Heart left ventricle (tissue), 16 donors: ENCODE data around the gene MED10. TPM values are rescaled to one million over a fixed set of nuclear protein-coding genes. Genes with fewer than 3 reads are reported as not detected.

ENCODE experiments used
- ATAC-seq, 4 donors: fragments of 200-7000 bp; cut with Tn5 transposase; one replicate each; pipeline ENCODE4 v1.9.1; 2020 to 2022; ENCODE audit warnings: moderate library complexity in 4 of 4, mild to moderate bottlenecking in 3 of 4, moderate number of reproducible peaks in 1 of 4
- DNase-seq, 5 donors: peaks; one replicate each; pipeline ENCODE4 v3.0.0-alpha.2; 2020
- H3K27ac ChIP-seq, 12 donors: fragments of 200-600 bp; sonication (generic) in 4 of 12; one replicate each; pipeline versions ENCODE4 v1.5.0 to v1.8.0; 2016 to 2022; ENCODE audit warnings: mild to moderate bottlenecking in 2 of 12
- H3K27me3 ChIP-seq, 9 donors: fragments of 200-600 bp; sonication (generic) in 2 of 9; one replicate each; pipeline versions ENCODE4 v1.5.1 to v1.8.0; 2016 to 2022; ENCODE audit warnings: mild to moderate bottlenecking in 3 of 9
- H3K36me3 ChIP-seq, 9 donors: fragments of 200-600 bp; sonication (generic) in 2 of 9; one replicate each; pipeline versions ENCODE4 v1.5.0 to v1.8.0; 2018 to 2022; ENCODE audit warnings: mild to moderate bottlenecking in 2 of 9
- H3K4me1 ChIP-seq, 12 donors: fragments of 200-600 bp; sonication (generic) in 4 of 12; one replicate each; pipeline versions ENCODE4 v1.5.0 to v1.8.0; 2016 to 2022; ENCODE audit warnings: mild to moderate bottlenecking in 3 of 12
- H3K4me3 ChIP-seq, 12 donors: fragments of 200-600 bp; sonication (generic) in 4 of 12; one replicate each; pipeline versions ENCODE4 v1.5.0 to v1.8.0; 2017 to 2022; ENCODE audit warnings: mild to moderate bottlenecking in 9 of 12, moderate library complexity in 4 of 12
- H3K9me3 ChIP-seq, 12 donors: fragments of 200-600 bp; sonication (generic) in 4 of 12; one replicate each; pipeline versions ENCODE4 v1.5.0 to v1.8.0; 2016 to 2022; ENCODE audit warnings: mild to moderate bottlenecking in 1 of 12
- POLR2A ChIP-seq, 2 donors: fragments of 450-650 bp; IDR thresholded peaks; one replicate each; pipeline ENCODE4 v1.6.1; 2017; ENCODE audit warnings: antibody characterized with exemption in 2 of 2, mild to moderate bottlenecking in 2 of 2, moderate library complexity in 2 of 2
- WGBS, 4 donors: extraction: QIAGEN DNeasy Blood & Tissue Kit in 2 of 4; methylation state at CpG; one replicate each; pipeline versions ENCODE4 v1.1.5 to v1.1.7; 2013 to 2018; 5-methylcytosine and 5-hydroxymethylcytosine counted together
- intact Hi-C, 10 donors: fragments of 100-400 bp; cut with DNase I; formaldehyde crosslinking; loops; one replicate each; pipeline versions ENCODE4 v1.11.1 to v1.14.2; 2022
- polyA plus RNA-seq, 2 donors: library from polyadenylated mRNA; stranded (reverse); fragments of 200-250 nt; gene quantifications; one replicate each; pipeline ENCODE4 v1.2.3, GENCODE V29; 2013
- total RNA-seq, 9 donors: library from RNA; depleted of rRNA in 2 of 9; stranded (reverse); fragments of >200 nt in 2 of 9; fragmentation: NEBNext Ultra II Directional in 3 of 9; extraction: Animal tissue kit (Norgen Biotek cat#: 25700) in 3 of 9; gene quantifications; one replicate each; pipeline versions ENCODE4 v1.1.0 to v1.2.4, GENCODE V29; 2016 to 2023
- TF ChIP-seq, protein P1 (sequence below), 12 donors: fragments of 200-600 bp; sonication (generic) in 4 of 12; IDR thresholded peaks; one replicate each; pipeline versions ENCODE4 v1.5.0 to v1.8.0; 2018 to 2022; ENCODE audit warnings: antibody characterized with exemption in 12 of 12, mild to moderate bottlenecking in 5 of 12
- donor health status: ischemic (EF 13 %, LVEDD 7.1; RV severe dilation, severe dysfunction).
- donor health status: healthy with polysubstance abuse.
- donor health status: DM: no; HTN: yes; CAD: no.
- donor health status: DM: no; HTN: no; CAD: no.
- donor health status: ischemic (EF 25% LVEDD 6.9; RV normal size, moderate dysfunction).
- donor health status: ischemic (EF 25% LVEDD 5.7; RV mildly dilated, moderate dysfunction).
- donor health status: healthy.
- donor health status: DM: yes; HTN: yes; CAD: no.
- donor health status: ischemic (EF 35%, LVEDD 5.7; RV mildly dilated, moderate dysfunction).
- donor health status: nonischemic (EF 11% LVEDD 7.7; RV severe dilation, severe dysfunction).
- donor health status: DM: yes; HTN: yes; CAD: no.
- donor health status: PGD.
- donor health status: ischemic (EF 29% LVEDD 5.4; RV normal size, mild dysfunction).
- donor health status: nonischemic (EF 23%, LVEDD 6.1; RV moderate dilation, normal function).

The MED10 gene
- total and polyA plus RNA-seq, 11 donors: 13.2 to 51.9 (median 23.9) TPM

DNA sequence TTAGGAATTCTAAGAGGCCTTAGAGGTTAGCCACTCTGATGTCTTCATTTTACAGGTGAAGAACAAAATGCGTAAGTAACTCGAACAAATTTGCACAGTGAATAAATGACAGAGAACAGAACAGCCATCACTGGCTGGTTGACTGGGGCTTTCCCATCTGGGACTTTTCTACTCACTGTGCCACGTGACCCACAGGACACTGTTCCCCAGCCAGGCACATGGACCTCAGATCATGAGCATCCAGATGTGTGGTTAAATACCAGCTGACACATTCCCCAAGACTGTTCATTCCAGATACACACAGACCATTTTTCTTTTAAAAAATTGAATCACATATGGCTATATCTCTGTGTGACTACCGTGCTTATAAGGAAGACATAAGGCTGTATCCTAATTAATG lies 25.8 kb upstream of the MED10 start:
- ATAC-seq (no peak), DNase-seq (no peak)
- Histone ChIP-seq H3K27me3 (peaks cover 0 to 3% (median 0%) of the 10 kb centered on the region in 9 donors), H3K4me1 (no peaks in the 10 kb centered on the region), H3K9me3 (no peaks in the 10 kb centered on the region), H3K4me3 (no peak overlapping the region), H3K36me3 (no peaks in the 10 kb centered on the region), H3K27ac (no peak overlapping the region)
- intact Hi-C loops: no loop called here
- WGBS, 4 donors: 84 to 89% (median 87%) methylated on average over 4 of the region's 4 CpGs
- no peak for TF ChIP-seq POLR2A (IDR thresholded peaks at IDR 0.05)
- TF ChIP-seq, protein P1, sequence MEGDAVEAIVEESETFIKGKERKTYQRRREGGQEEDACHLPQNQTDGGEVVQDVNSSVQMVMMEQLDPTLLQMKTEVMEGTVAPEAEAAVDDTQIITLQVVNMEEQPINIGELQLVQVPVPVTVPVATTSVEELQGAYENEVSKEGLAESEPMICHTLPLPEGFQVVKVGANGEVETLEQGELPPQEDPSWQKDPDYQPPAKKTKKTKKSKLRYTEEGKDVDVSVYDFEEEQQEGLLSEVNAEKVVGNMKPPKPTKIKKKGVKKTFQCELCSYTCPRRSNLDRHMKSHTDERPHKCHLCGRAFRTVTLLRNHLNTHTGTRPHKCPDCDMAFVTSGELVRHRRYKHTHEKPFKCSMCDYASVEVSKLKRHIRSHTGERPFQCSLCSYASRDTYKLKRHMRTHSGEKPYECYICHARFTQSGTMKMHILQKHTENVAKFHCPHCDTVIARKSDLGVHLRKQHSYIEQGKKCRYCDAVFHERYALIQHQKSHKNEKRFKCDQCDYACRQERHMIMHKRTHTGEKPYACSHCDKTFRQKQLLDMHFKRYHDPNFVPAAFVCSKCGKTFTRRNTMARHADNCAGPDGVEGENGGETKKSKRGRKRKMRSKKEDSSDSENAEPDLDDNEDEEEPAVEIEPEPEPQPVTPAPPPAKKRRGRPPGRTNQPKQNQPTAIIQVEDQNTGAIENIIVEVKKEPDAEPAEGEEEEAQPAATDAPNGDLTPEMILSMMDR (IDR thresholded peaks at IDR 0.05): no peak

DNA sequence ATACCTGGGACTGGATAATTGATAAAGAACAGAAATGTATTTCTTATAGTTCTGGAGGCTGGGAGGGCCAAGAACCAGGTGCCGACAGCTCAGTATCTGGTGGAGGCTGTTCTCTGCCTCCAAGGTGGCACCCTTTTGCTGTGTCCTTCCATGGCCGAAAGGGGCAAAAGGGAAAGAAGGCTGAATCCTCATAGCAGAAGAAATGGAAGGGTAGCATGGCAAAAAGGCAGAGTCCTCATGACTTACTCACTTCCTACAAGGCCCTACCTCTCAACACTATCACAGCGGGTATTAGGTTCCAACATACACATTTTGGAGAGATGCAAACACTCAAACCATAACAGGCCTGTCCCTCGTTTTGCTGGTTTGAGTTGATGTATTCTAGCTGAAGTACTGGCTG lies 25.1 kb upstream of the MED10 start:
- H3K27ac ChIP-seq: no peak overlapping the region
- intact Hi-C loops: no loop called here
- TF ChIP-seq POLR2A (IDR thresholded peaks at IDR 0.05): no peak
- TF ChIP-seq, protein P1 (IDR thresholded peaks at IDR 0.05): no peak
- no peaks in the 10 kb centered on the region for H3K9me3 ChIP-seq
- no peaks in the 10 kb centered on the region for H3K4me1 ChIP-seq
- 84 to 87% (median 85%) methylated on average over 4 of the region's 4 CpGs for WGBS, 4 donors
- H3K4me3 ChIP-seq: no peak overlapping the region
- no peaks in the 10 kb centered on the region for H3K27me3 ChIP-seq
- no peaks in the 10 kb centered on the region for H3K36me3 ChIP-seq
- DNase-seq (no peak), ATAC-seq (no peak)

DNA sequence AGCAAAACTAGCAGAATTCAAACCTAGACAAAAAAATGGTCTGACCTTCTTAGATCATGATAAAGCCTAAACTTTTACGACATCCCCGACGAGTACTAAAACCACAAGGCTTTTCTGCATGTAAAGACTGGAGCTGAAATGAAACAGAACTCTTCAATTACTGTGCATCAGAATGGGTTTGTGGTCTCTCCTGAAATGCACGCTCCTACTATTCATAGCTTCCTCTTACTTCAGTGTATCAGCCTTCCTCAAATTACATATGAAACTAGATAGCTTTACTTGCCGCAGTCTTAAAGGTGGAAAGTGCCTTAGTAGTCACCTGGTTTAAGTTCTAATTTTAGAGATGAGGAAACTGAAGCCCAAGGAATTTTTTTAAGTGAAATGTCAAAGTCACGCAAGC lies 24.6 kb upstream of the MED10 start:
- ATAC-seq: no peak
- H3K4me1 ChIP-seq: no peaks in the 10 kb centered on the region
- peaks cover 0 to 4% (median 0%) of the 10 kb centered on the region in 12 donors for H3K9me3 ChIP-seq
- H3K27ac ChIP-seq: no peak overlapping the region
- TF ChIP-seq POLR2A (IDR thresholded peaks at IDR 0.05): no peak
- TF ChIP-seq, protein P1 (IDR thresholded peaks at IDR 0.05): no peak
- intact Hi-C loops: no loop called here
- H3K4me3 ChIP-seq: no peak overlapping the region
- DNase-seq: no peak
- WGBS, 4 donors: 77 to 88% (median 81%) methylated on average over 6 of the region's 6 CpGs
- H3K27me3 ChIP-seq: no peaks in the 10 kb centered on the region
- no peaks in the 10 kb centered on the region for H3K36me3 ChIP-seq

DNA sequence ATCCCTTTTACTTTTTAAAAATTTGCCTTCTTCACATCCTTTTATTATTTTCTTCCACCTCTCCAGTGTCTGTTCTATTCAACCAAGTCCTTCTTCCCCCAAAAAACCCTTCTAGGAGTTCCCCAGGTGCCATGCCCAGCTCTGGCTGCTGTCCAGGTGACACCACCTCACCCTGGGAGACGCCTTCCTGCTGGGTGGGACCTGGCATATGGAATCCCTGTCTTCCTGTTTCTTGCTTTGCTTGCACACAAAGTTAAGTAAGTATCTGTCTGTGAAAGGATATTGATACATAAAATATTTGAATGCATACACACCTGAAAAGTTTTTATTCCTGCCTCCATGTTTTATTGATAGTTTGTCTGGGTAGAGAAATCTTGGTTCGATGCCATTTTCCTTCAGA lies 23.1 kb upstream of the MED10 start:
- no peak for ATAC-seq
- Histone ChIP-seq H3K9me3 (peaks cover 0 to 9% (median 0%) of the 10 kb centered on the region in 12 donors), H3K27ac (no peak overlapping the region), H3K4me1 (no peaks in the 10 kb centered on the region), H3K27me3 (no peaks in the 10 kb centered on the region), H3K4me3 (no peak overlapping the region), H3K36me3 (no peaks in the 10 kb centered on the region)
- DNase-seq: no peak
- TF ChIP-seq POLR2A (IDR thresholded peaks at IDR 0.05): no peak
- TF ChIP-seq, protein P1 (IDR thresholded peaks at IDR 0.05): no peak
- intact Hi-C loops: no loop called here
- WGBS, 4 donors: 58 to 85% (median 74%) methylated on average over 2 of the region's 2 CpGs
